HL-60 (cell line): ENCODE data around the gene SLC25A21.

Experiments used
- DNase-seq, 2 experiments: peaks; one replicate each; pipeline ENCODE4 v3.0.0-alpha.2; 2010 to 2020; ENCODE audit warnings: low read depth in 1 of 2, low spot score in 1 of 2
- H3K27ac ChIP-seq: fragments of 250-450 bp; sonication (Bioruptor Pico); replicated peaks from 2 replicates; pipeline ENCODE4 v1.5.1; 2020; ENCODE audit warnings: mild to moderate bottlenecking, moderate library complexity
- H3K27me3 ChIP-seq: fragments of 250-450 bp; sonication (Bioruptor Pico); 2 replicates; pipeline ENCODE4 v1.5.1; 2021; ENCODE audit warnings: mild to moderate bottlenecking, moderate library complexity; ENCODE audit not compliant: insufficient read depth, poor library complexity, severe bottlenecking
- H3K4me3 ChIP-seq: replicated peaks from 2 replicates; pipeline ENCODE4 v1.5.1; 2011; ENCODE audit warnings: mild to moderate bottlenecking, control low read depth, low read length; ENCODE audit not compliant: insufficient read depth
- CTCF ChIP-seq: IDR thresholded peaks from one replicate; pipeline ENCODE4 v1.5.1; 2011; ENCODE audit warnings: low read length, control low read depth, inconsistent platforms; ENCODE audit not compliant: insufficient read depth
- GABPA ChIP-seq: IDR thresholded peaks from 2 replicates; pipeline ENCODE4 v1.6.1; 2012; ENCODE audit warnings: low read depth
- POLR2AphosphoS5 ChIP-seq: IDR thresholded peaks from 2 replicates; pipeline ENCODE4 v1.6.1; 2012; ENCODE audit warnings: low read depth
- REST ChIP-seq: IDR thresholded peaks from 2 replicates; pipeline ENCODE4 v1.6.1; 2012; ENCODE audit warnings: low read depth; ENCODE audit not compliant: insufficient replicate concordance
- SPI1 ChIP-seq: IDR thresholded peaks from 2 replicates; pipeline ENCODE4 v1.6.1; 2012; ENCODE audit warnings: low read depth, mild to moderate bottlenecking, borderline replicate concordance

The SLC25A21 gene

GRCh38 chr14:36857136-36857535 lies 315.3 kb downstream of the SLC25A21 start:
- DNase-seq = no peak
- H3K4me3 ChIP-seq = no peak overlapping the region
- peaks cover 2% of the 10 kb centered on the region for H3K27me3 ChIP-seq
- H3K27ac ChIP-seq = no peak overlapping the region
- TF ChIP-seq SPI1 (no peak), CTCF (no peak), POLR2AphosphoS5 (no peak), REST (no peak), GABPA (no peak)

- no peak overlapping the region for H3K27ac ChIP-seq
- no peak overlapping the region for H3K4me3 ChIP-seq
- TF ChIP-seq REST (no peak), GABPA (no peak), CTCF (no peak), SPI1 (no peak), POLR2AphosphoS5 (no peak)
- no peak for DNase-seq
- H3K27me3 ChIP-seq = peaks cover 2% of the 10 kb centered on the region
These were observed 316.1 kb downstream of the SLC25A21 start for GRCh38 chr14:36856095-36856878.

- TF ChIP-seq CTCF (no peak), POLR2AphosphoS5 (no peak), SPI1 (no peak), GABPA (no peak), REST (no peak)
- Histone ChIP-seq H3K27ac (no peak overlapping the region), H3K27me3 (peaks cover 2% of the 10 kb centered on the region), H3K4me3 (no peak overlapping the region)
- no peak for DNase-seq
These were observed 317.0 kb downstream of the SLC25A21 start for GRCh38 chr14:36855396-36855795.
